Parietal lobe (tissue), 1 donor: Measurements from ENCODE around the gene C1orf216. TPM values are rescaled to one million over a fixed set of nuclear protein-coding genes. Genes with fewer than 3 reads are reported as not detected.

Experiments used
- total RNA-seq: library from RNA; depleted of rRNA; stranded (reverse); fragments of >200 nt; gene quantifications from one replicate; pipeline ENCODE4 v1.2.3, GENCODE V29; 2014

The C1orf216 gene
- 63.5 TPM for total RNA-seq

DNA sequence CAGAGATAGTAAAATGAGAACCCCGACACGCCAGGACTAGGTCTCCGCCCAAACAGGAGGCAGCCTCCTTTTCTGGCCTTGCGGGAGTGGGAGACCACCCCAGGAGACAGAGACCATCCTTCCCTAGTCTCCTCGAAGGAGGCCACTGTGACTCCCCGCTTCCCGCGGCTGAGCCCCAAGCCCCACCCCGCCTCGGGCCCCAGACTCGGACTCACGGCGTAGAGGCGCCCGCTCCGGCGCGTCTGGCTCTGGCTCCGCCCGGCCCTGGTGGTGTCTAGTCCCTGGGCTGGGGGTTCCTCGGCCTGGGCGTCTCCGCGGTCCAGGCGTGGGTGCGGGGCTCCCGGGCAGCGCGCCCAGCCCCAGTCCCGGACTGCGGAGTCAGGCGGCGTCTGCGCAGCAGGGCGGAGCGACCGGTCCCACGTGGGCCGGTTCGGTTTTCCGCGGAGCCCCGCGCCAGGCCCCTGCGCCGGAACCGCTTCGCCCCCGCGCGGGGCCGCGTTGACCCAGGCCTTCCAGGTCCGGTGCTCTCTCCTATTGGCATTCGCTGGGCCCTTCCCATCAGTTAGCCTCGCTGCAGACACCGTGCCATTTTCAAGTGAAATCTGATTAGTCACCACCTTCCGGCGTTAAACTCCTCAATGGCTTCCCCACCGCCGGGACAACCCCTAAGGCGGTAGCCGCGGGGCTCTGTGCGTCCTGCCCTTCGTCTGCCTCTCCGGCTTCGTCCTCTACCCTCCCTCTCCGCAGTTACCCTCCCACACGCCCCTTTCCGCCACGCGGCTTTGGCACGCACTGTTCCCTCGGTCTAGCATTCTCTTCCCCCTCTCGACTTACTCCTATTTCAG lies at the start of gene C1orf216:
TSS of gene C1orf216 (minus strand) at position 393 of the 845 bp plus-strand sequence. CDS start 2,563 bp downstream, outside the sequence.

Other genes starting within 250 kb of the C1orf216 start
- 80.4 TPM for gene KIAA0319L, start 161.5 kb downstream of the C1orf216 start, total RNA-seq
- gene NCDN, start 161.1 kb downstream of the C1orf216 start, total RNA-seq = 79.5 TPM
- 0.31 TPM for gene TFAP2E, start 145.6 kb downstream of the C1orf216 start, total RNA-seq
- 22.2 TPM for gene PSMB2, start 77.4 kb downstream of the C1orf216 start, total RNA-seq
- gene CLSPN, start 51.1 kb upstream of the C1orf216 start, total RNA-seq = 4.4 TPM
- gene AGO4, start 89.1 kb upstream of the C1orf216 start, total RNA-seq = 122 TPM
- gene AGO1, start 164.3 kb upstream of the C1orf216 start, total RNA-seq = 33.5 TPM
- 61.7 TPM for gene AGO3, start 212.2 kb upstream of the C1orf216 start, total RNA-seq